Measurements from ENCODE around the gene PGAM5.

- TF ChIP-seq CTCF (IDR thresholded peaks at IDR 0.05) = no peak
- no peak for TF ChIP-seq POLR2AphosphoS5 (IDR thresholded peaks at IDR 0.05)
- TF ChIP-seq POLR2A (IDR thresholded peaks at IDR 0.05) = no peak
These were observed 23.8 kb upstream of the PGAM5 start for GRCh38 chr12:132686825-132687210.

Measured in transverse colon (tissue), 4 donors.